Esophagus muscularis mucosa (tissue), 2 donors: ENCODE data around the gene CD82.

Experiments
- EP300 ChIP-seq: sonication (generic); formaldehyde crosslinking; IDR thresholded peaks from one replicate; pipeline ENCODE4 v1.6.1; 2017; ENCODE audit warnings: antibody characterized with exemption
- POLR2A ChIP-seq: fragments of 450-650 bp; IDR thresholded peaks from one replicate; pipeline ENCODE4 v1.6.1; 2017; ENCODE audit warnings: antibody characterized with exemption, moderate library complexity, mild to moderate bottlenecking, low read depth

DNA sequence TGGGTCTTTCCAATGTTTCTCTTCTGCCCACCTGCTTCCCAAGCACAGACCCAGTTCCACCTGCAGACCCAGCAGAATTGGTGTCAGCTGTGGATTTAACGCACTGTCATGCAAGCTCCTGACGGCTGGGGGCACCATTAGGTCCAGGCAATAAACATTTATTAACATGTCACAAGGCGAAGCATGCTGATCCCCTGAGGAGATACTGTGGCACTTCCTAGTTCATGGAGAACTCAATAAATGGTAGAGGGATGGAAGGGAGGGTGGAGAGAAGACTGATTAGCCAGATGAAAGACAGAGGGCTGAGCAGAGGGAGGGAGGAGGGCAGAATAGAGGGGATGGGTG lies 93.0 kb downstream of the CD82 start:
- no peak for TF ChIP-seq POLR2A
- no peak for TF ChIP-seq EP300
